ENCODE measurements around the gene CD300LF.

DNA sequence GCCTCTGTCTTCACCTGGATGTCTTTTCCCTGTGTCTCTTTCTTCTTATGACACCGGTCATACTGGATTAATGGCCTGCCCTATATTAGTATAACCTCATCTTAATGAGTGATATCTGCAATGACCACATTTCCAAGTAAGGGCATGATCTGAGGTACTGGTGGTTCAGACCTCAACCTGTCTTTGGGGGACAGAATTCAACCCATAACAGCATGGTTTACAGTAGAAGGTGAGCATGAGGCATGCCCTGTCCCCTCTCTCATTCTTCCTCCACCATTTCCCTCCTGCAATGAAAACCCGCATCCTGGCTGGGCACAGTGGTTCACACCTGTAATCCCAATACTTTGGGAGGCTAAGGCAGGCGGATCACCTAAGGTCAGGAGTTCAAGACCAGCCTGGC is 21.5 kb upstream of the CD300LF start:
- TF ChIP-seq, protein P1, sequence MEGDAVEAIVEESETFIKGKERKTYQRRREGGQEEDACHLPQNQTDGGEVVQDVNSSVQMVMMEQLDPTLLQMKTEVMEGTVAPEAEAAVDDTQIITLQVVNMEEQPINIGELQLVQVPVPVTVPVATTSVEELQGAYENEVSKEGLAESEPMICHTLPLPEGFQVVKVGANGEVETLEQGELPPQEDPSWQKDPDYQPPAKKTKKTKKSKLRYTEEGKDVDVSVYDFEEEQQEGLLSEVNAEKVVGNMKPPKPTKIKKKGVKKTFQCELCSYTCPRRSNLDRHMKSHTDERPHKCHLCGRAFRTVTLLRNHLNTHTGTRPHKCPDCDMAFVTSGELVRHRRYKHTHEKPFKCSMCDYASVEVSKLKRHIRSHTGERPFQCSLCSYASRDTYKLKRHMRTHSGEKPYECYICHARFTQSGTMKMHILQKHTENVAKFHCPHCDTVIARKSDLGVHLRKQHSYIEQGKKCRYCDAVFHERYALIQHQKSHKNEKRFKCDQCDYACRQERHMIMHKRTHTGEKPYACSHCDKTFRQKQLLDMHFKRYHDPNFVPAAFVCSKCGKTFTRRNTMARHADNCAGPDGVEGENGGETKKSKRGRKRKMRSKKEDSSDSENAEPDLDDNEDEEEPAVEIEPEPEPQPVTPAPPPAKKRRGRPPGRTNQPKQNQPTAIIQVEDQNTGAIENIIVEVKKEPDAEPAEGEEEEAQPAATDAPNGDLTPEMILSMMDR (conservative IDR thresholded peaks at IDR 0.05; ENCODE audit: low read depth in 2 of 2), result no peak
- no peak for TF ChIP-seq EZH2 (IDR thresholded peaks at IDR 0.05; ENCODE audit: low read depth, unreplicated experiment)
- TF ChIP-seq POLR2AphosphoS5 (IDR thresholded peaks at IDR 0.05; ENCODE audit: low read depth), result no peak
- TF ChIP-seq EZH2phosphoT487 (IDR thresholded peaks at IDR 0.05; ENCODE audit: unreplicated experiment), result no peak
- no peak for TF ChIP-seq NANOG (IDR thresholded peaks at IDR 0.05; ENCODE audit: borderline replicate concordance)
- TF ChIP-seq, protein P2, sequence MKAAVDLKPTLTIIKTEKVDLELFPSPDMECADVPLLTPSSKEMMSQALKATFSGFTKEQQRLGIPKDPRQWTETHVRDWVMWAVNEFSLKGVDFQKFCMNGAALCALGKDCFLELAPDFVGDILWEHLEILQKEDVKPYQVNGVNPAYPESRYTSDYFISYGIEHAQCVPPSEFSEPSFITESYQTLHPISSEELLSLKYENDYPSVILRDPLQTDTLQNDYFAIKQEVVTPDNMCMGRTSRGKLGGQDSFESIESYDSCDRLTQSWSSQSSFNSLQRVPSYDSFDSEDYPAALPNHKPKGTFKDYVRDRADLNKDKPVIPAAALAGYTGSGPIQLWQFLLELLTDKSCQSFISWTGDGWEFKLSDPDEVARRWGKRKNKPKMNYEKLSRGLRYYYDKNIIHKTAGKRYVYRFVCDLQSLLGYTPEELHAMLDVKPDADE (IDR thresholded peaks at IDR 0.05), result no peak
- TF ChIP-seq, protein P3, sequence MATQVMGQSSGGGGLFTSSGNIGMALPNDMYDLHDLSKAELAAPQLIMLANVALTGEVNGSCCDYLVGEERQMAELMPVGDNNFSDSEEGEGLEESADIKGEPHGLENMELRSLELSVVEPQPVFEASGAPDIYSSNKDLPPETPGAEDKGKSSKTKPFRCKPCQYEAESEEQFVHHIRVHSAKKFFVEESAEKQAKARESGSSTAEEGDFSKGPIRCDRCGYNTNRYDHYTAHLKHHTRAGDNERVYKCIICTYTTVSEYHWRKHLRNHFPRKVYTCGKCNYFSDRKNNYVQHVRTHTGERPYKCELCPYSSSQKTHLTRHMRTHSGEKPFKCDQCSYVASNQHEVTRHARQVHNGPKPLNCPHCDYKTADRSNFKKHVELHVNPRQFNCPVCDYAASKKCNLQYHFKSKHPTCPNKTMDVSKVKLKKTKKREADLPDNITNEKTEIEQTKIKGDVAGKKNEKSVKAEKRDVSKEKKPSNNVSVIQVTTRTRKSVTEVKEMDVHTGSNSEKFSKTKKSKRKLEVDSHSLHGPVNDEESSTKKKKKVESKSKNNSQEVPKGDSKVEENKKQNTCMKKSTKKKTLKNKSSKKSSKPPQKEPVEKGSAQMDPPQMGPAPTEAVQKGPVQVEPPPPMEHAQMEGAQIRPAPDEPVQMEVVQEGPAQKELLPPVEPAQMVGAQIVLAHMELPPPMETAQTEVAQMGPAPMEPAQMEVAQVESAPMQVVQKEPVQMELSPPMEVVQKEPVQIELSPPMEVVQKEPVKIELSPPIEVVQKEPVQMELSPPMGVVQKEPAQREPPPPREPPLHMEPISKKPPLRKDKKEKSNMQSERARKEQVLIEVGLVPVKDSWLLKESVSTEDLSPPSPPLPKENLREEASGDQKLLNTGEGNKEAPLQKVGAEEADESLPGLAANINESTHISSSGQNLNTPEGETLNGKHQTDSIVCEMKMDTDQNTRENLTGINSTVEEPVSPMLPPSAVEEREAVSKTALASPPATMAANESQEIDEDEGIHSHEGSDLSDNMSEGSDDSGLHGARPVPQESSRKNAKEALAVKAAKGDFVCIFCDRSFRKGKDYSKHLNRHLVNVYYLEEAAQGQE (IDR thresholded peaks at IDR 0.05; ENCODE audit: unreplicated experiment), result no peak
- no peak for TF ChIP-seq JUNB (IDR thresholded peaks at IDR 0.05; ENCODE audit: unreplicated experiment)
- TF ChIP-seq STAT1 (IDR thresholded peaks at IDR 0.05; ENCODE audit: unreplicated experiment), result no peak
- no peak for TF ChIP-seq ZNF331 (CRISPR knock-in tag; IDR thresholded peaks at IDR 0.05; ENCODE audit: low read depth)

Measured in GM23338 (cell line).